ENCODE measurements around the gene CTR9.

DNA sequence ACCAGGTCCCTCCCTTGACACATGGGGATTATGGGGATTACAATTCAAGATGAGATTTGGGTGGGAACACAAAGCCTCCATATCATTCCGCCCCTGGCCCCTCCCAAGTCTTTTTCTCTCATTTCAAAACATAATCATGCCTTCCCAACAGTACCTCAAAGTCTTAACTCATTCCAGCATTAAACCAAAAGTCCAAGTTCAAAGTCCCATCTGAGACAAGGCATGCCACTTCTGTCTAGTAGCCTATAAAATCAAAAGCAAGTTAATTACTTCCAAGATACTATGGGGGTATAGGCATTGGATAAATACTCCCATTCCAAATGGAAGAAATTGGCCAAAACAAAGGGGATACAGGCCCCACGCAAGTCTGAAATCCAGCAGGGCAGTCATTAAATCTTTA, 77.4 kb downstream of the CTR9 start:
- TF ChIP-seq, protein P1, sequence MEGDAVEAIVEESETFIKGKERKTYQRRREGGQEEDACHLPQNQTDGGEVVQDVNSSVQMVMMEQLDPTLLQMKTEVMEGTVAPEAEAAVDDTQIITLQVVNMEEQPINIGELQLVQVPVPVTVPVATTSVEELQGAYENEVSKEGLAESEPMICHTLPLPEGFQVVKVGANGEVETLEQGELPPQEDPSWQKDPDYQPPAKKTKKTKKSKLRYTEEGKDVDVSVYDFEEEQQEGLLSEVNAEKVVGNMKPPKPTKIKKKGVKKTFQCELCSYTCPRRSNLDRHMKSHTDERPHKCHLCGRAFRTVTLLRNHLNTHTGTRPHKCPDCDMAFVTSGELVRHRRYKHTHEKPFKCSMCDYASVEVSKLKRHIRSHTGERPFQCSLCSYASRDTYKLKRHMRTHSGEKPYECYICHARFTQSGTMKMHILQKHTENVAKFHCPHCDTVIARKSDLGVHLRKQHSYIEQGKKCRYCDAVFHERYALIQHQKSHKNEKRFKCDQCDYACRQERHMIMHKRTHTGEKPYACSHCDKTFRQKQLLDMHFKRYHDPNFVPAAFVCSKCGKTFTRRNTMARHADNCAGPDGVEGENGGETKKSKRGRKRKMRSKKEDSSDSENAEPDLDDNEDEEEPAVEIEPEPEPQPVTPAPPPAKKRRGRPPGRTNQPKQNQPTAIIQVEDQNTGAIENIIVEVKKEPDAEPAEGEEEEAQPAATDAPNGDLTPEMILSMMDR (IDR thresholded peaks at IDR 0.05; ENCODE audit: low read depth, low read length, missing input control) = no peak
- TF ChIP-seq TAF1 (conservative IDR thresholded peaks at IDR 0.05) (no peak), RXRA (IDR thresholded peaks at IDR 0.05) (no peak), EGR1 (IDR thresholded peaks at IDR 0.05; ENCODE audit: low read depth in 2 of 2) (no peak), SP1 (IDR thresholded peaks at IDR 0.05) (no peak), JUND (IDR thresholded peaks at IDR 0.05) (no peak)
- TF ChIP-seq, protein P2, sequence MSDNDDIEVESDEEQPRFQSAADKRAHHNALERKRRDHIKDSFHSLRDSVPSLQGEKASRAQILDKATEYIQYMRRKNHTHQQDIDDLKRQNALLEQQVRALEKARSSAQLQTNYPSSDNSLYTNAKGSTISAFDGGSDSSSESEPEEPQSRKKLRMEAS (IDR thresholded peaks at IDR 0.05) = no peak

Data from liver (tissue), 3 donors.